ENCODE data around the gene SLC7A11.

GRCh38 chr4:138138774-138139173, 103.4 kb downstream of the SLC7A11 start:
- TF ChIP-seq CTCF (IDR thresholded peaks at IDR 0.05; ENCODE audit: insufficient read depth, low read depth, low read length) (no peak), EZH2 (IDR thresholded peaks at IDR 0.05; ENCODE audit: insufficient read depth, low read length) (no peak)

Data from astrocyte (in vitro differentiated cells and primary cell).